Thoracic aorta (tissue), 2 donors: ENCODE measurements around the gene TMEM54. TPM values are rescaled to one million over a fixed set of nuclear protein-coding genes. Genes with fewer than 3 reads are reported as not detected.
"Not testable (repeated sequence)": the region's sequence is repeated elsewhere in the genome, so short reads cannot be mapped to it uniquely, and the experiment has no call there.

ENCODE experiments used
- ATAC-seq: fragments of 150-250 bp; one replicate; pipeline ENCODE4 v1.8.0; 2017; ENCODE audit warnings: low read depth; ENCODE audit not compliant: insufficient number of reproducible peaks, low FRiP score
- DNase-seq: peaks from one replicate; pipeline ENCODE4 v3.0.0-alpha.2; 2020; ENCODE audit warnings: low spot score
- H3K27ac ChIP-seq, 2 donors: fragments of 200-600 bp; sonication (generic); 1 replicate in 1 of 2; 2 replicates in 1 of 2; pipeline ENCODE4 v1.5.1; 2016; ENCODE audit warnings: mild to moderate bottlenecking in 2 of 2, moderate library complexity in 2 of 2
- H3K27me3 ChIP-seq: fragments of 200-600 bp; sonication (generic); replicated peaks from 2 replicates; pipeline ENCODE4 v1.6.0; 2016; ENCODE audit warnings: mild to moderate bottlenecking; ENCODE audit not compliant: insufficient read depth
- H3K36me3 ChIP-seq: fragments of 200-600 bp; sonication (generic); one replicate; pipeline ENCODE4 v1.5.1; 2016
- H3K4me1 ChIP-seq, 2 donors: fragments of 200-600 bp; sonication (generic); 1 replicate in 1 of 2; 2 replicates in 1 of 2; pipeline versions ENCODE4 v1.5.1 to v1.6.0; 2016; ENCODE audit warnings: low read depth in 2 of 2, mild to moderate bottlenecking in 1 of 2; ENCODE audit not compliant: control insufficient read depth in 1 of 2
- H3K4me3 ChIP-seq: fragments of 200-600 bp; sonication (generic); 2 replicates; pipeline ENCODE4 v1.5.1; 2016; ENCODE audit warnings: mild to moderate bottlenecking
- H3K9me3 ChIP-seq: fragments of 200-600 bp; sonication (generic); 2 replicates; pipeline ENCODE4 v1.5.1; 2016
- CTCF ChIP-seq: fragments of 200-600 bp; sonication (generic); IDR thresholded peaks from one replicate; pipeline ENCODE4 v1.5.1; 2019; ENCODE audit warnings: antibody characterized with exemption
- total RNA-seq, 2 donors: library from RNA; depleted of rRNA; stranded (reverse); fragments of >200 nt; gene quantifications; one replicate each; pipeline versions ENCODE4 v1.1.0 to v1.2.3, GENCODE V29; 2016

TMEM54 gene
- total RNA-seq, 2 donors from 2014 or later, result 28.1 to 56.6 TPM

- Histone ChIP-seq H3K27me3 (no peaks in the 10 kb centered on the region), H3K27ac (no peak overlapping the region), H3K9me3 (no peaks in the 10 kb centered on the region), H3K4me1 (no peaks in the 10 kb centered on the region), H3K4me3 (no peak overlapping the region), H3K36me3 (no peaks in the 10 kb centered on the region)
- ATAC-seq, result no peak
- no peak for DNase-seq
- no peak for TF ChIP-seq CTCF
These were observed 6.2 kb upstream of the TMEM54 start for GRCh38 chr1:32907435-32907834.

- Histone ChIP-seq H3K27me3 (no peaks in the 10 kb centered on the region), H3K9me3 (no peaks in the 10 kb centered on the region), H3K4me1 (peaks cover 0 to 1% of the 10 kb centered on the region in 2 donors), H3K4me3 (no peak overlapping the region), H3K36me3 (no peaks in the 10 kb centered on the region), H3K27ac (no peak overlapping the region)
- TF ChIP-seq CTCF, result no peak
- DNase-seq (no peak), ATAC-seq (no peak)
These were observed 5.5 kb upstream of the TMEM54 start for GRCh38 chr1:32906654-32907053.

GRCh38 chr1:32905588-32905987, 4.4 kb upstream of the TMEM54 start:
- H3K9me3 ChIP-seq, H3K36me3 ChIP-seq, H3K4me3 ChIP-seq, DNase-seq, H3K27ac ChIP-seq, H3K27me3 ChIP-seq, ATAC-seq, H3K4me1 ChIP-seq: not testable (repeated sequence)

GRCh38 chr1:32904797-32905196, 3.6 kb upstream of the TMEM54 start:
- no peak for TF ChIP-seq CTCF
- H3K36me3 ChIP-seq, result no peaks in the 10 kb centered on the region
- ATAC-seq, result no peak
- H3K4me1 ChIP-seq, result peaks cover 3 to 11% of the 10 kb centered on the region in 2 donors
- no peaks in the 10 kb centered on the region for H3K9me3 ChIP-seq
- no peaks in the 10 kb centered on the region for H3K27me3 ChIP-seq
- no peak overlapping the region for H3K27ac ChIP-seq
- no peak for DNase-seq
- H3K4me3 ChIP-seq, result no peak overlapping the region

GRCh38 chr1:32903991-32904785, 3.0 kb upstream of the TMEM54 start:
- Histone ChIP-seq H3K27me3 (no peaks in the 10 kb centered on the region), H3K4me1 (peaks cover 3 to 11% of the 10 kb centered on the region in 2 donors), H3K27ac (no peak overlapping the region), H3K4me3 (no peak overlapping the region), H3K9me3 (no peaks in the 10 kb centered on the region), H3K36me3 (no peaks in the 10 kb centered on the region)
- ATAC-seq (no peak), DNase-seq (no peak)
- no peak for TF ChIP-seq CTCF

- DNase-seq (no peak), ATAC-seq (no peak)
- H3K4me1 ChIP-seq, result peaks cover 3 to 11% of the 10 kb centered on the region in 2 donors
- no peaks in the 10 kb centered on the region for H3K9me3 ChIP-seq
- no peaks in the 10 kb centered on the region for H3K27me3 ChIP-seq
- no peak for TF ChIP-seq CTCF
- no peaks in the 10 kb centered on the region for H3K36me3 ChIP-seq
- no peak overlapping the region for H3K4me3 ChIP-seq
- no peak overlapping the region for H3K27ac ChIP-seq
These were observed 1.3 kb upstream of the TMEM54 start for GRCh38 chr1:32902535-32902920.
